HG02642 (cell line): Measurements from ENCODE around the gene LRMDA.

Experiments
- ATAC-seq: cut with Tn5 transposase; IDR thresholded peaks from one replicate; pipeline ENCODE4 v1.9.1; 2021; ENCODE audit warnings: mild to moderate bottlenecking; ENCODE audit not compliant: unreplicated experiment, poor library complexity

The LRMDA gene

DNA sequence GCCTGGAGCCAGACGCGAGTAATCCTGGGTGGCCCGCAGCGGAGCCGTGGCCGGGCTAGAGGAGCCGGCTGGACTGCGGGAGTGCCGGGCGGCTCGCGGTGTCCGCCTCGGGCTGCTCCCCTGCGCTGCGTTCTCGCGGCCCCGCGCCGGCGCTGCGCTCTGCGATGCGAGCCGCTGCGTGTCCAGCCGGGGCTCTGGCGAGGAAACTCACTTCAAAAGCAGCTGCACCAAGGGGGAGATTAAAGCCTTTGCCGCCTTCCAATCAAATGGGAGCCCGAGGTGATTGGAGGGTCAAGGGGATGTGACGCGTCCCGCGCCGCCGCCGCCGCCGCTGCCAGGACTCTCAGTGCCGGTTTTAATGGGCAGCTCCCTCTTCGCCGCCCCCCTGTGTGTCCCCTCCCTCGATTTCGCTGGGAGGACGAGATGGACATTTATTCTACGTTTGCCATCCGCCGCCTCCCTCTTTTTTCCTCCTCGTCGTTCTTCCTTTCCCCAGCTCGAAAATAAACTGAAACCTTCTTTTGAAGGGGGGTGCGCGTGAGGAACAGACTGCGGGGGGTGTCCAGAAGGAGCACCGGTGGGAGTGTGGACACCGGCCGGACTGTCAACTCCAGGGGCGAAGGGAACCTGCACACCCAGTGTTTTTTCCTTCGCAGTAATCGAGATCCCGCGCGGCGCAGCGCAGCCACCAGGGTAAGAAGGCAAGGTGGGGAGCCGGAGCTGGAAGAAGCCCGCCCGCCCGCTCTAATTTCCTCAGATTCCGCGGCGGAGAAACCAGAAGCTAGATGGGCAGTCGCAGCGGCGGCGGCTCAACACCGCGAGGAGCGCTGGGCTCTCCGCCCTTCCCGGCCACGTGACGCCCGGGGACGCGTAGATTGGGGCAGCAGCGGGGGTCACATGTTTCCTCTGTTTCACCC lies 29.6 kb upstream of the LRMDA start, which contains the start of gene ZNF503:
Gene ZNF503, minus strand, starts transcription at position 196 of the 917 bp plus-strand sequence. CDS start 345 bp downstream, outside the sequence.
- peak; percentile 64 for ATAC-seq

GRCh38 chr10:75402486-75403143 lies 28.8 kb upstream of the LRMDA start:
- no peak for ATAC-seq

DNA sequence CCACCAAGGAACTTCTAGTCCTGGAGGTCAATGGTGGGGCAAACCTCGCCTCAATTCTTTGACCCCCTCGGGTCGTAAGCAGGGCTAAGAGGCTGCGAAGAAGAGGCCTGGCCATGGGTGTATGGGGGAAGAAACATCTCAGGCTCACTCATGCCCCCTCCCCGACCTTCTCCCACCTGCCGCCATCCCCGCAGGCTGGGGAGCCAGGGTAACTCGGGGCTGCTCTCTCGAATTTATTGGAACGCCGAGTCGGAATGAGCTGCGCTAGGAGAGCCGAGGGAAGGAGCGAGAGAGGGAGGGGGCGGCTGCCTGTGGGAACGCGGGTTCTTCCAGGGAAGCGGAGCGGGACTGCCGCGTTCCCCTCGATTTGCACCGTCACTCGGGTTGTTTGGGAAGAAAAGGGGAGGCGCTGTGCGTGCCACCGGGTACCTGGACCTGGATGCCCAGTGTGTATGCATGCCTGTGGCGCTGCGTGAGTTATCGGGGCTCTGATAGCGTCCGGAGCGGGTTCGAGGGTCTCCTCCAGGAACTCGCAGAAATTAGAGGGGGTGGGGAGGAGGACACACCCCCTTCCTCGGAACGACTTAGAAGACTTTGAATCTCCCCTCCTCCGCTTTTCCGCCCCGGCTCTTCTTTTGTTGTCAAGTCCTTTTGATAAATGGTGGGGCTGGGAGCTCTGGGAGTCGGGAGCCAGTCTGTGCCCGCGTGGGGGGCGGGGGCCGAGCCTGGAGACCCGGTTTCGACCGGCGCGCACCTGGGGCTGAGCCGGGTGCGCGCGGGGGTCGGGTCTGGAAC lies 28.1 kb upstream of the LRMDA start:
- no peak for ATAC-seq

DNA sequence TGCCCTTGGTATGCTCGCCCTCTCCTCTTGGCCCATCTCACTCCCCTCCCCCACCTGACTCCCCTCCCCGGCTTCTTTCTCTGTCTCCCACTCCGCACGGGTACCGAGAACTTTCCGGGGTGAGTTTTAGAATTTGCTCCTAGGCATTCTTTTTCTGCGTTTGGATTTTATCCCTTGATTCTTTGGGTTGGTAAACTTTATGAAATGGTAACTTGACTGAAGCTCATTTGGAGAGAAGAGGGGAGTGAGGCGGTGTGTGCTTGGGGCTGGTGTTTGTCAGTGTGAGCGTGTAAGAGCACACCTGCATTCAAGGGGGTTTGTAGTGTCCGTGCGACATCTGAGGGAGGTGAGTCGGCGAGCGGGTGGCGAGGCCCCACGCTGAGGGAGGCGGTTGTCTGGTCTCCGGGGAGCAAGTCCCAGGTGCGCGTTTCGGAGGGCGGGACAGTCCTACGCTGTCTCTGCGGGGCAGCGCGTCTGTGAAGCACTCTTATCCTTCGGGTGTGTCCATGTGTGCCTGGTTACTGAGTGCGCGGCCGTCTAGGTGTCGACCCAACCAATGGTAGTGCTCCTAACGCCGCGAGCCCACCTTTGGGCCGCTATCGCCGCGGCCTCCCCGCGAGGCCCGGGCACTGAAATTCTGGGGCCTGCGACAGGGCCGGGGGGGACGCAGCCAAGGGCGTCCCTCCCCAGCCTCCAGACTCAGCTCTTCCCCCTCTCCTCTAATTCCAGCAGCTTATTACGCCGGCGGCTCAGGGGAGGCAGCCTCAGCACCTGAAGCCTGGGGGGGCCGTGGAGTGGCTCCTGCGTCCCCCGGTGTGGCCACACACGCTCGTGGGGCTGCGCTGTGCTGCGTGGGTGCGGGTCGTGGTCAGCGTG lies 27.2 kb upstream of the LRMDA start:
- ATAC-seq: no peak

- no peak for ATAC-seq
Measured at GRCh38 chr10:75404815-75405597, 26.4 kb upstream of the LRMDA start.

DNA sequence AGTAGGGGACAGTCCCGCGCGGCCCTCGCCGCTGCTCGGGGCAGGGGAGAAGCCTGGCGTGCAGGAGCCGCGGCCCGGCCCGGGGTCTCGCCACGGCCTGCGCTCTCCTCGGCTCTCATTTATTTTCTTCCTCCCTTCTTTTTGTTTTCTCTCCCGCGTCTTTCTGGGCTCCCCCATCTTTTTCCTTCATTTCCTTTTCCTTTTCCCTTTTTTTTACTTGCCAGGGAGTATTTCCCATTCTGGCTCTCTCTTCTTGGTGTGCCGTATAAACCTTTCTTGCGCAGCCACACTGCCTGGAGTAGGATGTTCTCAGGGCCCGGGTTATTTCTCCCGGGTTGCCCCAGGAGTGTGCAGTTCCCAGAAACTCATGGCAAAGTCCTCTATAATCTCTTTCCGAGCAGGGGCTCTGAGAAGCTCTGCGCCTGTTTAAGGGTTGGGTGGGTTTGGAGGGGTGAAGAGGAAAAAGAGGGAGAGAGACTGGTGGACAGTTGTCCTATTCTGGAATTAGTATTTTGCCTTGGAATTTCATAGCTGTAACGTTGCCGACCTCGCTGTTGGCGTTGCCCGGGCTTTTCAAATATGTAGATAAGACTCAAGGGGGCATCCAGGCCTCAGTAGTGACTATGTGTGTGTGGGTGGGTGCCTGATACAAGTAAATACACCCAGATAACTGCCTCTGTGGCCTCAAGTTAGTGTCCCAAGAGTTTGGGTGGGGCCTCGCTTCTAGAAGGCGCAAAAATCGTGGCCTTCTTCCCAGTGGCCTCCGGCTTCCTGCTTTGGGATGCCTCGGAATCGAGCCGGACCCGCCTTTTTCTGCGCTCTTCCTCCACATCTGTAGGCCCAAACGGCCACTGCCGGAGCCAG lies 25.6 kb upstream of the LRMDA start:
- no peak for ATAC-seq

DNA sequence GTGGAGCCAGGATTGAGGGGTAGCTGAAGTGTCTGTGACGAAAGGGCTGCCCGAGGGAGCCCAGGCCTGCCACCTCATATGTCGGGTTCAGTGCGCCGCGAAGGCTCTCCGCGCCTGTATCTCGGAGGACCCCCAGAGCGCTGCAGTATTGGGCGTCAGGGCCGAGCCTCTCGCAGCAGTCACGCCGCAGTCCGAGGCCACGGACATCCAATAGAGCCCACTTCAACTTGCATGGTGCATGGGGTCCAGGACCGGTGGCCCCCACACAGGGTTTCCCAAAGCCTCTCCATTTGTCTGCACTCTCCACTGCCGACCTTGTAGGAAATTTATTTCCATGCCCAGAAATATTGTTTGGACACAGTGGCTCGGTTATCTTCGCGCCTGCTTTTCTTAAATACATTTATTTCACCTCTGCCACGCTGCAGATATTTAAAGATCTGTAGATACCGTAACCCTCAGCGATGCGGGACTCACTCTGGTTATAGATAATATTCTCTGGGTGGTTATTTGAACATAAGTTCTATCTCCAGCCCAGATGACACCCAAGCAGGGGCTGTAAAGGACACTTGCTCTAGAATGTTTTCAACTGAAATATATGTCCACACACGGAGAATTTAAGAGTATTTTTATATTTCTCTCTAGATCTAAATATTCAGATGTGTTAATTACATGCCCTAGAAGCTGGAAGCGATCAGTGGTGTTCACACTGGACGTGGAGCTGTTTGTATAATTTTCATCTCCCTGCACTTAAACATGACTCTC lies 24.8 kb upstream of the LRMDA start:
- ATAC-seq: no peak

DNA sequence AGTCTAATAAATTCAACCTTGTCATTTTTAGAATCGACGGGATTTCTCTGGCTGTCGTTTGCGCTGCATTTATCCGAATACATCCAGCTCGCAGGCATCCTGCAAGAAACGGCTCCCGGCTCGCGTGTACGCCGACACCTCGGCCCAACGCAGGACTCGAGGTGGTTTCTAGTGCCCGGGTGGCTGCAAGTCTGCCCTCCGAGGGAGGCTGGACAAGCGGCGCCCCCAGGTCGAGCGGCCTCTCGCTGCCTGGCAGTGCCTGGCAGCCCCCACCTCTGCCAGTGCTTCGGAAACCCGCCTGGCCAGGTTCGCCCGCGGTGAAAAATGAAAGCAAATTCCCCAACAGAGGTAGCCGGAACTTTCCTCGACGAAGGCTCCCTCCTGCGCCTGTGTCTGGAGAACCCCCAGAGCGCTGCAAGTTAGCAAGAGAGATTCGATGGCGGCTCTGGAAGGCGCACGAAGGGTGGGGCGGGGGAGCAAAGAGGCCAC lies 24.2 kb upstream of the LRMDA start:
- no peak for ATAC-seq

DNA sequence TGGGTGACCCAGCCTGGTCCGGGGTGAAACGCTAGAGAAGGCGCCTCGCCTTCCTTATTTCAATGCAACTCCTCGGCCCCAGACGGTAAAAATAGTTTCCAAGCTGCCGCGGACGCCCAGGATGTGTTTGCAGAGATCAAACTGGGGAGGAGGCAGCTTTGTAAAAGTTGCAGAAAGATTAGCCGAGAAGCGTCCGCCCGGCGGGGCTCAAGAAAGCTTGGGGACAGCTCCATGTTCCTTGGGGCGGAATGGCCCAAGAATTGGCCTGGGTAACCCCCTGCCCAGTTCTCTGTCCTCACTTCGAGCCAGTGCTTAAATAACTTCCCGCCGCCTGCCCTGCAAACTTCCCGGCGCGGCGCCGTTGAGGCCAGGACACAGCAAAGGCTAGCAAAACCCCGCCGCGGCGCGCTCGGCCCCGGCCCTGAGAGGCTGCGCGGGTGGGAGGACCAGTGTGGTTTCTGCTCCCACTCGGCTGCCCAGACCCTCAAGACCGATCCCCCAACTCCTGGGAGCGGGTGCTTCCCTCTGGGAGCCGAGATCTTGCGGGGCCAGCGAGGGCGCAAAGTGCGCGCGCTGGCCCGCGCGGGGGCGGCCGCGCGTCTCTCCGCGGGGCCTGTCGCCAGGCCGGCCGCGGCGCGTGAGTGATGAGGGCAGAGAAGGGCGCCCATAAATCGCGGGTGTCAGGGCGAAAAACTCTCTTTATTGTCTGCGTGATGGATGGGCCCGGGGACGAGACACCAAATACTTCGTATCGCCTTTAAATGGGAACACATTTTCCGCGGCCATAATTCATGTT lies 23.5 kb upstream of the LRMDA start:
- ATAC-seq: no peak

- no peak for ATAC-seq
Measured at GRCh38 chr10:75408509-75408875, 22.9 kb upstream of the LRMDA start.

GRCh38 chr10:75408911-75409885 lies 22.2 kb upstream of the LRMDA start:
- no peak for ATAC-seq

GRCh38 chr10:75410132-75411005 lies 21.1 kb upstream of the LRMDA start:
- ATAC-seq: no peak

- no peak for ATAC-seq
Measured at GRCh38 chr10:75414527-75414926, 16.9 kb upstream of the LRMDA start.

DNA sequence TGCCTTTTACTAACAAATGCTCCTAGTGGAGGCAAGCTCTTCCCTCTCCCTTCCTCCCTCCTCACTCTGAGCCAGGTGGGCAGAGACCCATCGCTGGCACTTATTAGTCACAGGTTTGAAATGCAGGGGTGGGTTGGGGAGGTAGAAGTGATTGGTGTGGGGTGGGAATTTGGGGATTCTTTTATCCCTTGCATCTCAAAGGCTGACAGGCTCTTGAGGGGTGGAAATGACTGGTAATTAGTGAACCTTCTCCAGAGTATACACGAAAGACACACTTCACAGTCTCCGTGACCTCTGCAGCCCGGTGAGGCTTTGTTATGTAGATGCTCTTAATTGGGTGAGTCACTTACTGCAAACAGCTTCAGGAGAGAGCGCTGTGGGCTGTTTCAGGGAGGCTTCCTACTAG lies 13.9 kb upstream of the LRMDA start:
- ATAC-seq: no peak
